Esophagus squamous epithelium (tissue), 5 donors: ENCODE results near the gene ZSWIM4. TPM values are rescaled to one million over a fixed set of nuclear protein-coding genes. Genes with fewer than 3 reads are reported as not detected.

ENCODE experiments used
- DNase-seq: peaks from one replicate; lab custom pipeline; 2025; lab: John Stamatoyannopoulos, UW
- H3K27ac ChIP-seq, 4 donors: fragments of 200-600 bp; sonication (generic); one replicate each; pipeline ENCODE4 v1.5.1; 2016 to 2019; ENCODE audit warnings: mild to moderate bottlenecking in 1 of 4
- H3K27me3 ChIP-seq, 4 donors: fragments of 200-600 bp; sonication (generic); 1 replicate in 3 of 4; 2 replicates in 1 of 4; pipeline versions ENCODE4 v1.5.1 to v1.6.0; 2017 to 2021; ENCODE audit warnings: antibody characterized with exemption in 1 of 4
- H3K36me3 ChIP-seq, 3 donors: fragments of 200-600 bp; sonication (generic); one replicate each; pipeline ENCODE4 v1.5.1; 2016 to 2019
- H3K4me1 ChIP-seq, 3 donors: fragments of 200-600 bp; sonication (generic); one replicate each; pipeline ENCODE4 v1.5.1; 2017 to 2019
- H3K4me3 ChIP-seq, 4 donors: fragments of 200-600 bp; sonication (generic); 1 replicate in 3 of 4; 2 replicates in 1 of 4; pipeline ENCODE4 v1.5.1; 2016 to 2019; ENCODE audit warnings: mild to moderate bottlenecking in 2 of 4, moderate library complexity in 1 of 4
- H3K9me3 ChIP-seq, 3 donors: fragments of 200-600 bp; sonication (generic); one replicate each; pipeline ENCODE4 v1.5.1; 2016 to 2019
- CTCF ChIP-seq, 6 experiments: fragments of 450-650 bp in 4 of 6; fragments of 200-600 bp in 2 of 6; sonication (generic) in 2 of 6; IDR thresholded peaks; one replicate each; pipeline ENCODE4 v1.5.1; 2016 to 2019; ENCODE audit warnings: antibody characterized with exemption in 6 of 6, mild to moderate bottlenecking in 4 of 6, moderate library complexity in 4 of 6
- POLR2A ChIP-seq, 4 donors: fragments of 450-650 bp; IDR thresholded peaks; one replicate each; pipeline ENCODE4 v1.6.1; 2017; ENCODE audit warnings: antibody characterized with exemption in 4 of 4, mild to moderate bottlenecking in 4 of 4, moderate library complexity in 3 of 4
- WGBS, 2 donors: methylation state at CpG; one replicate each; pipeline ENCODE4 v1.1.5; 2018; 5-methylcytosine and 5-hydroxymethylcytosine counted together
- intact Hi-C: fragments of 100-400 bp; cut with DNase I; formaldehyde crosslinking; loops from one replicate; pipeline ENCODE4 v1.15.0; 2022
- total RNA-seq, 4 donors: library from RNA; depleted of rRNA; stranded (reverse); fragments of >200 nt; gene quantifications; one replicate each; pipeline ENCODE4 v1.1.0, GENCODE V29; 2016
- donor health status: DM: yes; HTN: yes; CAD: no.

The ZSWIM4 gene
- total RNA-seq, 4 donors from 2014 or later: 7.2 to 41.4 (median 16.9) TPM

GRCh38 chr19:13762635-13763235 lies 32.5 kb upstream of the ZSWIM4 start:
- DNase-seq: no peak
- Histone ChIP-seq H3K4me3 (no peak overlapping the region), H3K4me1 (peaks cover 6 to 32% (median 12%) of the 10 kb centered on the region in 3 donors), H3K27ac (no peak overlapping the region), H3K9me3 (no peaks in the 10 kb centered on the region), H3K27me3 (no peaks in the 10 kb centered on the region), H3K36me3 (peaks cover 12 to 67% (median 28%) of the 10 kb centered on the region in 3 donors)
- 92 to 94% methylated on average over 11 of the region's 42 CpGs for WGBS, 2 donors
- TF ChIP-seq POLR2A (IDR thresholded peaks at IDR 0.05): no peak
- TF ChIP-seq CTCF (IDR thresholded peaks at IDR 0.05): no peak
- intact Hi-C loops: no loop called here

DNA sequence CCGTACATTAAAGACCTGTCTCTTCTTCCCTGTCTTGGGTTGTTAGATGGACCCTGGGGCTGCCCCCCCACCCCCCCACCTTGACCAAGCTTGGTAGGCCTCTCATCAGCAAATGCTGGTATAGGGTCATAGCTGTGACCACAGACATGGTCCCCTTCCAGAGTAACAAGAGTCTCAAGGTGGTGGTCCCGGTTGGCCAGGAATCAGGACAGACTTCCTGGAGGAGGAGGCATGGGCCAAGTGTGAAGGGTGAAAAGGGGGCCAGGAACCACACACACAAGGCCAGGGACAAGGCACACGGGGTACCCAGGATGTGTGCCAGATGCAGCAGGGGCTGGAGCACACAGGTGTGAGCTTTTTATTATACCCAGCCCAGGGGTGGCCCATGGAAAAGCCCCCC lies 32.0 kb upstream of the ZSWIM4 start:
- Histone ChIP-seq H3K4me3 (no peak overlapping the region), H3K36me3 (peaks cover 8 to 66% (median 23%) of the 10 kb centered on the region in 3 donors), H3K27me3 (no peaks in the 10 kb centered on the region), H3K9me3 (no peaks in the 10 kb centered on the region), H3K27ac (peak overlapping the region in 1 of 4 donors; percentile 74), H3K4me1 (peaks cover 6 to 32% (median 12%) of the 10 kb centered on the region in 3 donors)
- no peak for DNase-seq
- TF ChIP-seq POLR2A (IDR thresholded peaks at IDR 0.05): no peak
- no peak for TF ChIP-seq CTCF (IDR thresholded peaks at IDR 0.05)
- WGBS, 2 donors: 81 to 93% methylated on average over 3 of the region's 3 CpGs
- intact Hi-C loops: no loop called here

DNA sequence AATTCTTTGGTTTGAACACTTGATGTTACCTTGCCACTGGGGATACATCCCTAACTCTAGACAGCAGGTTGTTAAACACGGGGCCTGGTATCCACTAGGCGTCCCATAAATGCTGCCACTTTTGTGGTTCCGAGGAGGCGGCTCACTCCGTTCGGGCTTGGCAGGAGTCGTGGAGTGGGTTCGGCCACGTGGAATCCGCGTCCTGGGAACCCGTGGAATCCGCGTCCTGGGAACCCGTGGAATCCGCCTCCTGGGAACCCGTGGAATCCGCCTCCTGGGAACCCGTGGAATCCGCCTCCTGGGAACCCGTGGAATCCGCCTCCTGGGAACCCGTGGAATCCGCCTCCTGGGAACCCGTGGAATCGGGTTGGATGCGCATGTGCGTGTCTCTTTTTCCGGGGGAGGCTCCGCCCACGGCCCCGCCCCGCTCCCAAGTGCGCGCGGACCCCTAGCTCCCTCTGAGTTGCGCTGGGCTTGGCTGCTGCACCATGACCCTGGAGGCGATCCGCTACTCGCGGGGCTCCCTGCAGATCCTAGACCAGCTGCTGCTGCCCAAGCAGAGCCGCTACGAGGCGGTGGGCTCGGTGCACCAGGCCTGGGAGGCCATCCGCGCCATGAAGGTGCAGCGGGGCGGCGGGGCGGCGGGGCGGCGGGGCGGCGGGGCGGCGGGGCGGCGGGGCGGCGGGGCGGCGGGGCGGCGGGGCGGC lies 31.0 kb upstream of the ZSWIM4 start, which contains the start of gene MRI1:
Gene MRI1, plus strand, starts transcription at position 422 of the 707 bp plus-strand sequence. Its CDS starts 67 bp downstream, at position 489.
- Histone ChIP-seq H3K27ac (peak within 1 kb of the TSS; percentile 67 to 85 (median 79)), H3K9me3 (no peaks in the 10 kb centered on the region), H3K36me3 (peaks cover 10 to 66% (median 23%) of the 10 kb centered on the region in 3 donors), H3K4me3 (peak within 1 kb of the TSS; percentile 63 to 87 (median 86)), H3K27me3 (no peaks in the 10 kb centered on the region), H3K4me1 (peaks cover 6 to 32% (median 12%) of the 10 kb centered on the region in 3 donors)
- no peak for DNase-seq
- no peak for TF ChIP-seq CTCF (IDR thresholded peaks at IDR 0.05)
- TF ChIP-seq POLR2A (IDR thresholded peaks at IDR 0.05): peak in 1 of 4 donors; percentile 45
- WGBS, 2 donors: 10 to 35% methylated on average over 2 to 4 of the region's 67 CpGs
- intact Hi-C loops: no loop called here

GRCh38 chr19:13764821-13765394 lies 30.3 kb upstream of the ZSWIM4 start:
- Histone ChIP-seq H3K4me3 (peak overlapping the region; percentile 63 to 87 (median 86)), H3K9me3 (no peaks in the 10 kb centered on the region), H3K4me1 (peaks cover 6 to 32% (median 12%) of the 10 kb centered on the region in 3 donors), H3K27me3 (no peaks in the 10 kb centered on the region), H3K36me3 (peaks cover 10 to 66% (median 27%) of the 10 kb centered on the region in 3 donors), H3K27ac (peak overlapping the region; percentile 67 to 85 (median 79))
- DNase-seq: no peak
- 6 to 8% methylated on average over 5 of the region's 48 CpGs for WGBS, 2 donors
- intact Hi-C loops: no loop called here
- TF ChIP-seq CTCF (IDR thresholded peaks at IDR 0.05) (no peak), POLR2A (IDR thresholded peaks at IDR 0.05) (no peak)
